Measurements from ENCODE around the gene FRAS1.

- TF ChIP-seq CTCF (IDR thresholded peaks at IDR 0.05), result no peak
- no peak for TF ChIP-seq EZH2 (IDR thresholded peaks at IDR 0.05; ENCODE audit: borderline replicate concordance, insufficient read depth, low read depth, low read length, poor library complexity, severe bottlenecking)
Measured at GRCh38 chr4:78308517-78308916, 251.4 kb downstream of the FRAS1 start.
